Measurements from ENCODE around the gene MDFI.

Gene MDFI

DNA sequence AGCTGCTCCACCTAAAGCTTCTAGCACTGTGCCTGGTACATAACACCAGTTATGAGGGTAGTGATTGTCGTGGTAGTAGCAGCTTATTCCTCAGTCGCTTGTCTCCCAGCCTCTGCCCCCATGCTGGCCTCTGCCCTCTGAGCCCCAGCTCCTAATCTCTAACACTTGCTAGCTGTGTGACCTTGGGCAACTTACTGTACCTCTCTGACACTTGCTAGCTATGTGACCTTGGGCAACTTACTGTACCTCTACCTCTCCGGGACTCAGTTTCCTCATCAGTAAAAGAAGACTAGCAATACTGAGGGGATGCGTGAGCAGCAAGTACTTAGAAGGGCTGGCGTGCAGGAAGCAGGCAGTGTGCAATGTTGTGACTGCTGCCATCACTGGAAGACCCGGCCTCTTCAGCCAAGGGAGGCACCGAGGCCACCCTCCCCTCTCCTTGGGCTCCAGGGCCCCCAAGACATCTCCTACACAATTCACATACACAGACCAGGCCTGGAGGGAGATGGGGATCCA, 9.9 kb downstream of the MDFI start:
- Histone ChIP-seq H3K36me3 (peaks cover 94% of the 10 kb centered on the region), H4K20me1 (peaks cover 82% of the 10 kb centered on the region), H3K4me3 (no peak overlapping the region), H3K9me3 (no peaks in the 10 kb centered on the region), H3K4me2 (no peak overlapping the region), H3K9ac (no peak overlapping the region), H3K27me3 (no peaks in the 10 kb centered on the region), H3K27ac (peak overlapping the region; percentile 38; the same call in 1 of the 2 replicates), H3K4me1 (peaks cover 26% of the 10 kb centered on the region)
- no peak for TF ChIP-seq Cebpa-rat (IDR thresholded peaks at IDR 0.05)

DNA sequence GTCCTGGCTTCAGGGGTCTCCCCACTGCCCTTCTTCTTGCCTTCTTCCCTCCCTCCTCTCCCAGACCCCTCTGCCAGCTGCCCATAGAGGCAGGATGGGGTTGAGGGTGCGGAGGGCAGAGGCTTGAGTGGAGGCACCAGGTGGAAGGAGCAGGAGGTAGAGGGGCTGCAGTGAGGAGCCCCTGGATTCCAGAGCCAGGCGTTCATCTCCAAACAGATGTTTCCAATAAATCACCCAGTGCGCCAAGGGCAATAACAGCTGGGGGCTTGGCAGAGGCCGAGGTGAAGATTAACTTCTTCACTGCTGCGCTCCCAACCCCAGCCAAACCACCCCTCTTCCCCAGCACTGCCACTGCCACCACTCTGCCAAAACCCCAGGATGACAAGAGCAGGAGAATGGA, 10.7 kb downstream of the MDFI start:
- no peak for TF ChIP-seq Cebpa-rat (IDR thresholded peaks at IDR 0.05)
- peaks cover 97% of the 10 kb centered on the region for H3K36me3 ChIP-seq
- H4K20me1 ChIP-seq, result peaks cover 81% of the 10 kb centered on the region
- H3K27me3 ChIP-seq, result no peaks in the 10 kb centered on the region
- no peak overlapping the region for H3K4me2 ChIP-seq
- peaks cover 19% of the 10 kb centered on the region for H3K4me1 ChIP-seq
- H3K9me3 ChIP-seq, result no peaks in the 10 kb centered on the region
- H3K4me3 ChIP-seq, result no peak overlapping the region
- H3K27ac ChIP-seq, result peak overlapping the region; percentile 35; the same call in 1 of the 2 replicates
- H3K9ac ChIP-seq, result no peak overlapping the region

DNA sequence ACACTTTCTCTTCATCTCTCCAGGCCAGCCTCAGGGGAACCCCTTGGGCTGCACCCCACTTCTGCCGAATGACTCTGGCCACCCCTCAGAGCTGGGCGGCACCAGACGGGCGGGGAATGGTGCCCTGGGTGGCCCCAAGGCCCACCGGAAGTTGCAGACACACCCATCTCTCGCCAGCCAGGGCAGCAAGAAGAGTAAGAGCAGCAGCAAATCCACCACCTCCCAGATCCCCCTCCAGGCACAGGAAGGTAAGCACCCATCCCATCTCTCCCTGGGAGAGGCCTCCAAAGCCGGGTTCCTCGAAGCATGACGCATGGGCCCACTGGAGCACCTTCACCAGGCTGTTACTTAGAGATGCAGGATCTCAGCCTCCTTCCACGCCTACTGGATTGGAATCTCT, 11.3 kb downstream of the MDFI start:
- Histone ChIP-seq H3K27me3 (no peaks in the 10 kb centered on the region), H3K9ac (no peak overlapping the region), H3K4me2 (no peak overlapping the region), H3K4me3 (no peak overlapping the region), H3K4me1 (peaks cover 16% of the 10 kb centered on the region), H3K36me3 (peaks cover 95% of the 10 kb centered on the region), H3K9me3 (no peaks in the 10 kb centered on the region), H4K20me1 (peaks cover 79% of the 10 kb centered on the region), H3K27ac (no peak overlapping the region)
- no peak for TF ChIP-seq Cebpa-rat (IDR thresholded peaks at IDR 0.05)

DNA sequence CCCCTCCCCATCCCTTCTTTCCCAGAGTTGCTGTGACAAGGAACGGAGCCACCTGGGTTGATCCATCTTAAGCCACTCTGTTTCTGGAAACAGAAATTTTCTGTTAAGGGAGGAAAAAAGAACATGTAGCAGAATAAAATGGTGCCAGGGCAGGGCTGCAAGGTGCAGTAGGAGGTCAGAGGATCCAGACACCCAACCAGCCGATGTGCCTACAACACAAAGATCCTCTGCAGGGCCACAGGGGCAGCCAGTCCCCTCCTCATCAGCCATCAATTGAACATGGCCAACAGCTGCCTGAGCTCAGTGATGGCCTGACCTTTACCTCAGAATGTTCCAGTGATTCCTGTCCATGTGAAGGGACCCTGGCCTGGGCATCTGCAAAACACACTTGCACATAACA, 11.9 kb downstream of the MDFI start:
- Histone ChIP-seq H3K4me3 (no peak overlapping the region), H3K4me2 (no peak overlapping the region), H3K27me3 (no peaks in the 10 kb centered on the region), H3K9me3 (no peaks in the 10 kb centered on the region), H3K4me1 (peaks cover 16% of the 10 kb centered on the region), H4K20me1 (peaks cover 79% of the 10 kb centered on the region), H3K9ac (no peak overlapping the region), H3K36me3 (peaks cover 95% of the 10 kb centered on the region), H3K27ac (no peak overlapping the region)
- no peak for TF ChIP-seq Cebpa-rat (IDR thresholded peaks at IDR 0.05)

DNA sequence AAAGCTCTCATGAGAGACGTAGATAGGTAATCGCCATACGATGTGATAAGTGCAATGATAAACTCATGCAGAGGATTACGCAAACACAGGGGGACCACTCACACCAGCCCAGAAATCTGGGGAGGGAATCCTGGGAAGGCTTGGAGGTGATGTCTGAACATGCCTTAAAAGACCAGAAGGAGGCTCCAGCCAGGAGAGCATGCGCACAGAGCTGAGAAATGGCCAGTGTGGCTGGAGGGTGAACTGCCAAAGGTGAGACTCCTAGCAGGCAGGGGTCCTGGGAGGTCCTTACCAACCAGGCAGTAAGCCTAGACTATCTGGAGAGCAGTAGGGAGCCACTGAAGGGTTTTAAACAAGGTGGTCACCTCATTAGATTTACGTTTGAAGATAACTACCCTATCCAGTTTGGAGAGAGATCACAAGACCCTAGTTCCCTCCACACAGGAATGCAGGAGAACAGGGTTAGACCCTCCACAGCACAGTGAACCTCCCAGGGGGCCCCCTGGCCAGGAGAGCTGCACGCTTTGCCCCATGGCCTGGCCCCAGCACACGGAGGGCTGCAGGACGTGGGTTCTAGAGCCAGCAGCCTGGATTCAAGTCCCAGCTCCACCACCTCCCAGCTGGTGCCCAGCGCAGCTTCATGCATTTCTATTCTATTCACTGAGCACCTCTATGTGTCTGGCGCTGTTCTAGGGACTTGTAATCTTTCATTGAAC, 13.1 kb downstream of the MDFI start:
- peaks cover 67% of the 10 kb centered on the region for H4K20me1 ChIP-seq
- TF ChIP-seq Cebpa-rat (IDR thresholded peaks at IDR 0.05), result no peak
- no peak overlapping the region for H3K4me3 ChIP-seq
- H3K36me3 ChIP-seq, result peaks cover 89% of the 10 kb centered on the region
- peaks cover 22% of the 10 kb centered on the region for H3K4me1 ChIP-seq
- no peak overlapping the region for H3K27ac ChIP-seq
- no peak overlapping the region for H3K9ac ChIP-seq
- no peaks in the 10 kb centered on the region for H3K27me3 ChIP-seq
- H3K9me3 ChIP-seq, result no peaks in the 10 kb centered on the region
- H3K4me2 ChIP-seq, result no peak overlapping the region

DNA sequence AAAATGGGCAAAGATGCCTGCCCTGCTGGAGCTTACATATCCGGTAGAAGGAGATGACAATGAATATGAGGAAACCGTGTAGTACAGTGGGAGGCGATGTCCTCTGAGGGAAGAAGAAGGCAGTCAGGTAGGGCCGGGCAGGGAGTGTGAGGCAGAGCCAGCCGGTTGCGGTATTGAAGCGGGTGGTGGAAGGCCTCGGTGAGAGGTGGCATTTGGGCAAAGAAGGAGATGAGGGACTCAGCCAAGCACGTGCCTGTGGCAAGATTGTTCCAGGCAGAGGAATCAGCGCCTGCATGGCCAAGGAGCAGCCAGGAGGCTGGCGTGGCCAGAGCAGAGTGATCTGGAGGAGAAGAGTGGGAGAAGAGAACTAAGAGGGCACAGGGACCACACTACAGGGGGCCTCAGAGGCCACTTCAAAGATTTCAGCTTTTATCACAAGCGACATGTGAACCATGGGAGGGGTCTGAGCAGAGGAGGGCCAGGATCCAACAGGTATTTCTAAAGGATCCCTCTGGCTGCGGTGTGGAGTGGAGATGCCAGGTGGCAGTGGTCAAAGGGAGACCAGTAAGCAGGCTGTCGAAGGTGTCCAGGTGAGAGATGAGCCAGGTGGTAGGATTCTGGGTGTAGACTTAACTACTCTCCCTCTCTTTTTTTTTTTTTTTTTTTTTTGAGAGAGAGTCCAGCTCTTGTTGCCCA, 13.8 kb downstream of the MDFI start:
- Histone ChIP-seq H4K20me1 (peaks cover 60% of the 10 kb centered on the region), H3K36me3 (peaks cover 82% of the 10 kb centered on the region)

DNA sequence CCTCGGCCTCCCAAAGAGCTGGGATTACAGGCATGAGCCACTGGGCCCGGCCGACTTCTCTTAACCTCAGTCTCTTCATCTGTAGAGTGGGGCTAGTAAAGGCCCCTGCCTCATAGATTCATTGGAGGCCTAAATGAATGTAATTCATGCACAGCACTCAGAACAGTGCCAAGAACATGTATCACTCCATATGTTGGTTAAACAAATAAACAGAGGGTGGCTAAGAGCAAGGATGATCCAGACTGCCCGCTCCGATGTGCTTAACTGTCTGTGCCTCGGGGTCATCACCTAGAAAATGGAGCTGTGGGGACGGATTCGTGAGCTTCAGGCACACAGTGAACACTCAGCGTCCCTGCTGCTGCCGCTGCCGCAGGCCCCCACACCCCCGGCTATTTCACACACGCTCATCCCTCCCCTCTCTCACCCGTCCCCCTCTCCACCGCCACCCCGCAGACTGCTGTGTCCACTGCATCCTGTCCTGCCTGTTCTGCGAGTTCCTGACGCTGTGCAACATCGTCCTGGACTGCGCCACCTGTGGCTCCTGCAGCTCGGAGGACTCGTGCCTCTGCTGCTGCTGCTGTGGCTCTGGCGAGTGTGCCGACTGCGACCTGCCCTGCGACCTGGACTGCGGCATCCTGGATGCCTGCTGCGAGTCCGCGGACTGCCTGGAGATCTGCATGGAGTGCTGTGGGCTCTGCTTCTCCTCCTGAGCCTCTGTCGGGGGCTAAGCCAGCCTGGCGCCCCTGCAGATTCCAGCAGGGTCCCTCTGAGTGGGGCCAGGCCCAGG, 14.8 kb downstream of the MDFI start:
- Histone ChIP-seq H3K36me3 (peaks cover 72% of the 10 kb centered on the region), H3K4me3 (no peak overlapping the region), H3K4me2 (no peak overlapping the region), H3K4me1 (peaks cover 34% of the 10 kb centered on the region), H3K27ac (no peak overlapping the region), H3K9ac (no peak overlapping the region), H3K9me3 (no peaks in the 10 kb centered on the region), H3K27me3 (no peaks in the 10 kb centered on the region), H4K20me1 (peaks cover 52% of the 10 kb centered on the region)
- TF ChIP-seq Cebpa-rat (IDR thresholded peaks at IDR 0.05), result no peak

More for the DNA sequence above, 13.8 kb downstream of the MDFI start:
- H3K4me3 ChIP-seq, result no peak overlapping the region
- H3K9ac ChIP-seq, result no peak overlapping the region
- no peak for TF ChIP-seq Cebpa-rat (IDR thresholded peaks at IDR 0.05)
- H3K27ac ChIP-seq, result no peak overlapping the region
- H3K4me2 ChIP-seq, result no peak overlapping the region
- no peaks in the 10 kb centered on the region for H3K9me3 ChIP-seq
- peaks cover 30% of the 10 kb centered on the region for H3K4me1 ChIP-seq
- no peaks in the 10 kb centered on the region for H3K27me3 ChIP-seq

DNA sequence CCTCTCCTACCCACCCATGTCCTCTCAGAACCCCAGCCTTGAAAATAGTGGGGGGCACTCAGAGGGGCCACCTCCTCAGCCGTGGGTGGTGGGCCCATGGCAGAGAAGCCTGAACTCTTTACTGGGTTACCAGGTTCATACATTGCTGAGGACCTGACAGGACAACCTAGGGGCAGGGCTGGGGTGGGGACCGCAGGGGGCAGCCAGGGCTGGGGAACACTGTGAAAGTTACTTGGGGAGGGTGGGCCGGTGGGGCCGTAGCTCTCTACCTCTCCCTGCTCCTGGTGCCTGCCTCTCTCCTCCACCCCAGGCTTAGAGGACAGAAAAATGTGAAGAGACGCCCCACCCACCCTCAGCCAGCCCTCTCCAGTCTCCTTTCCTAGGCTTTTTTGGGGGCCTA, 15.4 kb downstream of the MDFI start:
- Histone ChIP-seq H3K4me2 (no peak overlapping the region), H3K36me3 (peaks cover 66% of the 10 kb centered on the region), H4K20me1 (peaks cover 46% of the 10 kb centered on the region), H3K4me1 (peaks cover 34% of the 10 kb centered on the region), H3K27ac (no peak overlapping the region), H3K9ac (no peak overlapping the region), H3K4me3 (no peak overlapping the region), H3K9me3 (no peaks in the 10 kb centered on the region), H3K27me3 (no peaks in the 10 kb centered on the region)
- TF ChIP-seq Cebpa-rat (IDR thresholded peaks at IDR 0.05), result no peak

DNA sequence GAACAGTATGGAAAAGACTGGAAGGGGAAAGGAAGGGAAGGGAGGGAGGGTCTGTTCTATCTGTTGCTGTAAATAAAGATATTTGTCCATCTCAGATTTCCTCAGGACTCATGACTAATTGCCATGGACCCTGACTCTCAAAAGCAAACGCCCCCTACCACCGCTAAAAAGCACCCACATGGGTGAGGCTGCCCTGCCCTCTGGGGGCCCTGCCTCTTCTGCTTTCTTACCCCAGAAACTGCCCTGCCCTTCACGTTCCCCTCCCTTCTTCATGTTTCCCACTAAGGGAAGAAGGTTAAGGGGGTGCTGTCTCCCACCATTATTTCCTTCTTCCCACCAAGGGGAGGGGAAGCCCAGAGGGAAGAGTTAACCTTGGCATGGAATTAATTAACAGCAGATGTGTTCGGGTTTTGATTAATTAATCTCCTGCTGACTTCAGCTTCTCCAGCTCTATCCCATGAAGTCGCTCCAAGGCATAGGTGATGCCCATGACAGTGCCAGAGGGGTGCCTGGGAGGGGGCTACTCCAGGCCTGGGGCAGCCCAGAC, 16.0 kb downstream of the MDFI start:
- Histone ChIP-seq H3K27ac (peak overlapping the region; percentile 74), H3K9me3 (no peaks in the 10 kb centered on the region)
- no peak for TF ChIP-seq Cebpa-rat (IDR thresholded peaks at IDR 0.05)

More for the DNA sequence above, 16.0 kb downstream of the MDFI start:
- Histone ChIP-seq H4K20me1 (peaks cover 41% of the 10 kb centered on the region), H3K36me3 (peaks cover 60% of the 10 kb centered on the region), H3K27me3 (no peaks in the 10 kb centered on the region), H3K4me2 (no peak overlapping the region), H3K4me1 (peaks cover 34% of the 10 kb centered on the region), H3K9ac (peak overlapping the region; percentile 45; the same call in 1 of the 2 replicates), H3K4me3 (no peak overlapping the region)

All from BLaER1 (cell line).